DOHH2 (cell line): Measurements from ENCODE around the gene CPN1.

Experiments used
- H3F3A ChIP-seq: fragments of 200-600 bp; sonication (generic), shearing (Covaris generic); 2 replicates; pipeline ENCODE4 v1.6.0; 2016; ENCODE audit warnings: antibody characterized with exemption, mild to moderate bottlenecking; ENCODE audit not compliant: control insufficient read depth, insufficient read depth
- H3K27ac ChIP-seq: fragments of 200-600 bp; sonication (generic); 2 replicates; pipeline ENCODE4 v1.5.1; 2014; ENCODE audit warnings: low read depth, mild to moderate bottlenecking, low read length, moderate library complexity
- H3K27me3 ChIP-seq: fragments of 200-600 bp; sonication (generic); 2 replicates; pipeline ENCODE4 v1.6.1; 2014; ENCODE audit warnings: mild to moderate bottlenecking, low read length, mixed read lengths; ENCODE audit not compliant: control insufficient read depth
- H3K36me3 ChIP-seq: fragments of 200-600 bp; sonication (generic); 2 replicates; pipeline ENCODE4 v1.6.1; 2014; ENCODE audit warnings: mild to moderate bottlenecking, low read length, moderate library complexity, mixed read lengths; ENCODE audit not compliant: control insufficient read depth
- H3K4me1 ChIP-seq: fragments of 200-600 bp; sonication (generic); 2 replicates; pipeline ENCODE4 v1.6.1; 2014; ENCODE audit warnings: mild to moderate bottlenecking, low read length, mixed read lengths; ENCODE audit not compliant: control insufficient read depth
- H3K4me2 ChIP-seq: fragments of 200-600 bp; sonication (generic); 2 replicates; pipeline ENCODE4 v1.6.0; 2014; ENCODE audit warnings: mild to moderate bottlenecking, low read length, moderate library complexity
- H3K4me3 ChIP-seq: fragments of 200-600 bp; sonication (generic); 2 replicates; pipeline ENCODE4 v1.5.1; 2014; ENCODE audit warnings: mild to moderate bottlenecking, low read length, mixed read lengths
- H3K79me2 ChIP-seq: fragments of 200-600 bp; sonication (generic); 2 replicates; pipeline ENCODE4 v1.6.1; 2014; ENCODE audit warnings: mild to moderate bottlenecking, low read length, mixed read lengths; ENCODE audit not compliant: control insufficient read depth
- H3K9me2 ChIP-seq: fragments of 200-600 bp; sonication (generic); replicated peaks from 2 replicates; pipeline ENCODE4 v1.6.1; 2014; ENCODE audit warnings: mild to moderate bottlenecking, low read length, mixed read lengths; ENCODE audit not compliant: control insufficient read depth
- H3K9me3 ChIP-seq: fragments of 200-600 bp; sonication (generic); 2 replicates; pipeline ENCODE4 v1.6.1; 2014; ENCODE audit warnings: antibody characterized with exemption, low read length, mixed read lengths; ENCODE audit not compliant: control insufficient read depth, insufficient read depth
- H4K20me1 ChIP-seq: fragments of 200-600 bp; sonication (generic); 2 replicates; pipeline ENCODE4 v1.6.0; 2014; ENCODE audit warnings: low read depth, mild to moderate bottlenecking, antibody characterized with exemption, low read length, moderate library complexity; ENCODE audit not compliant: control insufficient read depth, insufficient read depth
- CTCF ChIP-seq: fragments of 200-600 bp; sonication (generic); IDR thresholded peaks from one replicate; pipeline ENCODE4 v1.5.1; 2014; ENCODE audit warnings: antibody characterized with exemption, mild to moderate bottlenecking, low read depth, low read length; ENCODE audit not compliant: poor library complexity, severe bottlenecking
- EZH2phosphoT487 ChIP-seq: fragments of 200-600 bp; sonication (generic); IDR thresholded peaks from 2 replicates; pipeline ENCODE4 v1.6.1; 2017; ENCODE audit warnings: borderline replicate concordance, mild to moderate bottlenecking, antibody characterized with exemption, low read length, moderate library complexity, mixed read lengths

Gene CPN1

GRCh38 chr10:100036850-100037249 is 44.8 kb downstream of the CPN1 start:
- Histone ChIP-seq H3K4me3 (no peak overlapping the region), H3F3A (peaks cover 12% of the 10 kb centered on the region), H4K20me1 (no peaks in the 10 kb centered on the region), H3K36me3 (no peaks in the 10 kb centered on the region), H3K27ac (no peak overlapping the region), H3K9me3 (no peaks in the 10 kb centered on the region; the same call in 1 of the 2 replicates), H3K9me2 (no peaks in the 10 kb centered on the region), H3K79me2 (no peaks in the 10 kb centered on the region), H3K4me1 (peaks cover 65% of the 10 kb centered on the region), H3K27me3 (no peaks in the 10 kb centered on the region), H3K4me2 (no peak overlapping the region)
- TF ChIP-seq EZH2phosphoT487 (no peak), CTCF (no peak)

- H3F3A ChIP-seq: peaks cover 15% of the 10 kb centered on the region
- H3K36me3 ChIP-seq: no peaks in the 10 kb centered on the region
- peak overlapping the region; percentile 48 for H3K4me3 ChIP-seq
- no peak for TF ChIP-seq EZH2phosphoT487
- H3K9me2 ChIP-seq: no peaks in the 10 kb centered on the region
- peak overlapping the region; percentile 28; the same call in 1 of the 2 replicates for H3K27ac ChIP-seq
- no peaks in the 10 kb centered on the region; the same call in none of the 2 replicates for H3K9me3 ChIP-seq
- H4K20me1 ChIP-seq: no peaks in the 10 kb centered on the region
- peak overlapping the region; percentile 57 for H3K4me2 ChIP-seq
- peaks cover 51% of the 10 kb centered on the region for H3K4me1 ChIP-seq
- no peaks in the 10 kb centered on the region for H3K79me2 ChIP-seq
- H3K27me3 ChIP-seq: no peaks in the 10 kb centered on the region
Measured at GRCh38 chr10:100033766-100034418, 47.8 kb downstream of the CPN1 start.

- H3K9me2 ChIP-seq: no peaks in the 10 kb centered on the region
- no peaks in the 10 kb centered on the region for H4K20me1 ChIP-seq
- no peak overlapping the region for H3K4me3 ChIP-seq
- peaks cover 12% of the 10 kb centered on the region for H3F3A ChIP-seq
- peaks cover 6% of the 10 kb centered on the region; the same call in 1 of the 2 replicates for H3K36me3 ChIP-seq
- H3K27me3 ChIP-seq: no peaks in the 10 kb centered on the region
- H3K9me3 ChIP-seq: peaks cover 12% of the 10 kb centered on the region
- H3K4me2 ChIP-seq: no peak overlapping the region
- no peaks in the 10 kb centered on the region for H3K79me2 ChIP-seq
- no peak for TF ChIP-seq EZH2phosphoT487
- TF ChIP-seq CTCF: no peak
- peaks cover 48% of the 10 kb centered on the region for H3K4me1 ChIP-seq
- no peak overlapping the region for H3K27ac ChIP-seq
Measured at GRCh38 chr10:100027416-100027815, 54.3 kb downstream of the CPN1 start.

- TF ChIP-seq EZH2phosphoT487 (no peak), CTCF (no peak)
- Histone ChIP-seq H3K27me3 (no peaks in the 10 kb centered on the region), H3K79me2 (no peaks in the 10 kb centered on the region), H3K27ac (peak overlapping the region; percentile 82), H3K4me3 (peak overlapping the region; percentile 35; the same call in 1 of the 2 replicates), H3K36me3 (peaks cover 6% of the 10 kb centered on the region; the same call in 1 of the 2 replicates), H3K4me1 (peaks cover 62% of the 10 kb centered on the region), H3F3A (peaks cover 16% of the 10 kb centered on the region), H3K9me3 (peaks cover 12% of the 10 kb centered on the region), H4K20me1 (no peaks in the 10 kb centered on the region), H3K4me2 (peak overlapping the region; percentile 61), H3K9me2 (no peaks in the 10 kb centered on the region)
Measured at GRCh38 chr10:100025576-100025975, 56.1 kb downstream of the CPN1 start.
